Stimulated activated CD4-positive, alpha-beta T cell treated with anti-CD3 and anti-CD28 coated beads, Interleukin-1b, Interleukin-23, amount 100 ng/mL, for 24 hours (primary cell): ENCODE measurements around the gene GAGE2A.
"Not testable (repeated sequence)": the region's sequence is repeated elsewhere in the genome, so short reads cannot be mapped to it uniquely, and the experiment has no call there.

Source experiments
- DNase-seq, 4 experiments: peaks; one replicate each; pipeline ENCODE4 v3.0.0-alpha.2; 2020; ENCODE audit warnings: low read depth in 4 of 4, low spot score in 1 of 4

GAGE2A gene

GRCh38 chrX:49589196-49589595, at the start of gene GAGE2A:
Gene GAGE2A (plus strand): TSS chrX:49589496. CDS start chrX:49590651, 1,155 bp downstream.
- DNase-seq: not testable (repeated sequence)

- not testable (repeated sequence) for DNase-seq
Measured at GRCh38 chrX:49541433-49541832, 47.9 kb upstream of the GAGE2A start, which contains the start of gene GAGE12D. Gene GAGE12D (plus strand): TSS chrX:49541733. CDS start chrX:49542888, 1,155 bp downstream.

- DNase-seq: not testable (repeated sequence)
Measured at GRCh38 chrX:49550989-49551388, 38.3 kb upstream of the GAGE2A start, which contains the start of gene GAGE12E. Gene GAGE12E (plus strand): TSS chrX:49551289. CDS start chrX:49552444, 1,155 bp downstream.

GRCh38 chrX:49560542-49560941, 28.8 kb upstream of the GAGE2A start, which contains the start of gene GAGE12F:
Gene GAGE12F (plus strand): TSS chrX:49560842. CDS start chrX:49561997, 1,155 bp downstream.
- DNase-seq: not testable (repeated sequence)

GRCh38 chrX:49568728-49569127, 20.6 kb upstream of the GAGE2A start:
- not testable (repeated sequence) for DNase-seq

- DNase-seq: not testable (repeated sequence)
Measured at GRCh38 chrX:49569152-49569551, 20.1 kb upstream of the GAGE2A start.

GRCh38 chrX:49570100-49570499, 19.2 kb upstream of the GAGE2A start, which contains the start of gene GAGE12G:
Gene GAGE12G (plus strand): TSS chrX:49570400. CDS start chrX:49571555, 1,155 bp downstream.
- DNase-seq: not testable (repeated sequence)

- not testable (repeated sequence) for DNase-seq
Measured at GRCh38 chrX:49579649-49580048, 9.6 kb upstream of the GAGE2A start, which contains the start of gene GAGE12H. Gene GAGE12H (plus strand): TSS chrX:49579949. CDS start chrX:49581104, 1,155 bp downstream.

GRCh38 chrX:49589769-49590478, 628 bp downstream of the GAGE2A start:
- not testable (repeated sequence) for DNase-seq

GRCh38 chrX:49590488-49590887, 1.2 kb downstream of the GAGE2A start:
- not testable (repeated sequence) for DNase-seq

- not testable (repeated sequence) for DNase-seq
Measured at GRCh38 chrX:49598720-49599119, 9.4 kb downstream of the GAGE2A start, which contains the start of gene GAGE1. Gene GAGE1 (plus strand): TSS chrX:49599020. CDS start chrX:49600175, 1,155 bp downstream.

- no peak for DNase-seq
Measured at GRCh38 chrX:49610718-49611310, 21.5 kb downstream of the GAGE2A start.

- no peak for DNase-seq
Measured at GRCh38 chrX:49618574-49618973, 29.3 kb downstream of the GAGE2A start.

GRCh38 chrX:49627086-49627777, 37.9 kb downstream of the GAGE2A start:
- peak in 2 of 4 experiments; percentile 2 to 7 for DNase-seq

GRCh38 chrX:49644991-49645637, 55.8 kb downstream of the GAGE2A start:
- no peak for DNase-seq
